T-helper 2 cell (primary cell): ENCODE data around the gene ZNF618.
"Not testable (repeated sequence)": the region's sequence is repeated elsewhere in the genome, so short reads cannot be mapped to it uniquely, and the experiment has no call there.

ENCODE experiments used
- DNase-seq, 5 experiments: peaks; one replicate each; pipeline versions ENCODE4 v3.0.0 to v3.0.0-alpha.2; 2012 to 2022

ZNF618 gene

DNA sequence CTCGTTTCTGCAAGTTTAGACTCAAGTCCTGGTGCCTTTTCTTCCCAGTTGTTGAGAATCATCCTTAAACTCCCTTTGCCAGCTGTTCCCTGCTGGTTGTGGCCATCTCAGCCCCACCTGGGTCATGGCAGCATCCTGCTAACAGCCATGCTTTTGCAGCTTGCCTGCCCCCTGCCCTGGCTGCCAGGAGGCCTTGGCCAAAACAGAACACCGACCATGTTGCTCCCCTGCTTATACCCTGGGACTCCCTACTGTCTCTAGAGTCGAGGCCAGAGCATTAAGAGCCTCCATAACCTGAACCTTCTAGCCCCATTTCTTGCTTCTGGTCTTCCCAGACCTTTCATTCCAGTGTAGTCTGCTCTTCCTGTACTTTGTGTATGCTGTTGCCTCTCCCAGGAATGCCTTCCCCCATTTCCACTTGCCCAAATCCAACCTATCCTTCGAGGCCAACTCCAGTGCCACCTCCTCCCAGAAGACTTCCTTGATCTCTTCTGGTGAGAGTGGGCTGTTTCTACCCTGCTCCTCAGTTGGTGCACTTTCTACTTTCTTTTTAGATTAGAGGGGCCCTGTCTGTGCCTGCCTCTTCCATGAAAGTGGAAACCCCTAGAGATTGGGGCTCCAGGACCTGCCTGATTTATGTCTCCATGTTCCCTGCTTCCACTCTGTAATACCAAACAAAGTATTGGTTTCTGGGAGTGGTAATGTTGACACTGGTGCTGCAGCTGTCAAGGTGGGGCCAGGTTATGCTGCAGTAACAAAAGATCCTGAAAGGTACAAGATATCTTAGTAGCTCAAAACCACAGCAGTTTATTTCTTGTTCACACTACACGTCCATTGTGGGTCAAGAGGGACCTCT lies 113.8 kb downstream of the ZNF618 start:
- no peak for DNase-seq

DNA sequence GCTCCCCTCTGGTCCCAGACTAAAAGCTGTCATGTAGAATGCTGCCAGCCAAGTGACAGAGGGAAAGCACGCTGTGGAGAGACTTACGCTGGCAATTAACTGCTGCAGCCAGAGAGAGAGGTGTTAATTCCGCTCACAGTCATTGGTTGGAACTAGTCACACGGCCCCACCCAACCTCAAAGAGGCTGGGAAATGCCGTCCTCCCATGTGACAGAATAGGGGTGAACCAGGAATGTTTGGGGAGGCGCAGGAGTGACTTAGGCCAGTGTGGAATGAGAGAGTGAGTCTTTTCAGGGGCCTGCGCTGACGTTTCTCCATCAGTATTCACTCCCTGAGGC lies 114.4 kb downstream of the ZNF618 start:
- no peak for DNase-seq

DNA sequence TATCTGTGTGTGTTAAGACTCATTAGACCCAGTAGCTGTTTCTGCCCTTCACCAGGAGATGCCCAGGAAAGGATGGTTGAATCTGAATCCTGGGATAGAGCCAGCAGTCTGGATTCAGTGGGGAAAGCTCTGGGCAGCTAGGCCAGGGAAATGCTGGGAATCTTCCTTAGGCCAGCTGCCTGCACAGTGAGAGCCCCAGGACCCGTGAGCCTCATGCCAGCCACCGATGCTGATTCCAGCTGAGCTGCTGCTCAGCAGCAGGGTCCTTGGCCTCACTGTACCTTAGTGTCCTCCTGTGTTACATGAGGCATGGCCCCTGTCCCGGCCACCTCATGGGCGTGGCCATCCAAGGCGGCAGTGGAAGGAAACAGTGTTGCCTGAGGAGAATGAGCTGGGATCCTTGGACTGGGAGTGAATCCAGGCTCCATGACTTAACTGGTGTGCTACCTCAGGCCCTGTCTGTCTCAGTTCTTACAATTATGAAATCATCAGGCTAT lies 114.9 kb downstream of the ZNF618 start:
- DNase-seq = no peak

DNA sequence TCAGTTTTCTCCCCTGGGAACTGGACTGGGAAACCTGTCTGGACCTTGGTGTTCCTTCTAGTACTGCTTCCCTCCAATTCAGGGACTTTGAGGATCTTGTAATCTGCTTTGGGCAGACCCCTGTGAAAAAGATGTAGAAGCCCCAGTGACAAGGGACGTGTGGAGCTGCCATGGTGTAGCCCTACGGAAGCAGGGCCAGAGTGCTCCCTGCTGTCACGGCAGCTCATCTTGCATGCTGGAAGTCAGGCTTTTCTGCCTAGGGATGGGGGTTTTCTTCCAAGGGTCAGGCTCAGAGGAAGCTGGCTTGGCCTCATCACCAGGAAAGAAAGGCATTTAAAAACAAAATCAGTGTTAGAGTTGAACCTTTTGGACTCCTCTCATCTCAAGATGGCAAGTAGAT lies 115.6 kb downstream of the ZNF618 start:
- no peak for DNase-seq

DNA sequence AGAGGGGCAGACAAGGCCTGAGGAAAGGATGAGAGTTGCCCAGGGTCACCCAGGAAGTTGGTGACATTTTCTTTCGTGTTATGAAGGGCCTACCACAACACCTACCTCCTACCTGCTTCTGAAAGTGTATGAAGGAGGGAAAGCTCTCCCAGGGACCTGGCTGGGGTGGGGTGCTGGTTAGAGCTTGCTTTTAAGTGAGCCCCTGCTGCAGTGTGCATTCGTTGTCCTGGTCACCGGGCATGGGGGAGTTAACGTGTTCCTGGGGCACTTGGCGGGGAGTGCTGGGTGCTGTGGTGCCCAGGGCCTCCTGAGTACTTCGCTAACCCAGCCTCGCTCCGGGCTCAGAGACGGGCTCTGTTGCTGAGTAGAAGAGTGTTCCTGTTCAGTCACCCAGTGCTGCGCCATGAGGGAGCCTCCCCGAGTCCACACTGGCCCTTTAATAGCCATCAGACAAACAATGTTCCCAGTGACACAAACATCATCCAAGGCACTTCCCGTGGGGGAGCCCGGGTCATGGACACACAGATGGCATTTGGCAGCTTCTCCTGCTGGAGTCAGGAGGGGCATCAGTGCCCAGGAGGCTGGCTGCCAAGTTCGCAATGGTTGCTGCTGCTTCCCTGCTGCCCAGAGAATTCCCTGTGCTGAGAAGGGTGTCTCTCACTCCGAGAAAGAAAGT lies 116.3 kb downstream of the ZNF618 start:
- DNase-seq = no peak

DNA sequence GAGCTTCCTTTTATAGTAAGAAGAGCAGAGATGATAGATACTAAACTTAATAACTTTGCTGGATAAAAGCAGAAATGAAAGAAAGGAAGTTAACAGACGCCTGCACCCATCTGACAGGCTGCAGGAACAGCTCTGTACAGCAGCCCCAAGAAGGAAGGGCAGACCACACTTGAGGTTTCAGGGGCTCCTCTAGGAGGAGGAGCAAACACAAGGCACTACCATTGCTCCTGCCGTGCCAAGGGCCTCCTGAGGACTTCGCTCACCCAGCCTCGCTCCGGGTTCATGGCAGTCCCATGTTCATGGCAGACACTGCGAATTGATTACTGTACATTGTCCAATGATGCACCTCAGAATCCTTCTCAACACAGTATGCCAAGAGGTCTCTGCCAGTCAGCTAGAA lies 116.9 kb downstream of the ZNF618 start:
- DNase-seq = no peak

DNA sequence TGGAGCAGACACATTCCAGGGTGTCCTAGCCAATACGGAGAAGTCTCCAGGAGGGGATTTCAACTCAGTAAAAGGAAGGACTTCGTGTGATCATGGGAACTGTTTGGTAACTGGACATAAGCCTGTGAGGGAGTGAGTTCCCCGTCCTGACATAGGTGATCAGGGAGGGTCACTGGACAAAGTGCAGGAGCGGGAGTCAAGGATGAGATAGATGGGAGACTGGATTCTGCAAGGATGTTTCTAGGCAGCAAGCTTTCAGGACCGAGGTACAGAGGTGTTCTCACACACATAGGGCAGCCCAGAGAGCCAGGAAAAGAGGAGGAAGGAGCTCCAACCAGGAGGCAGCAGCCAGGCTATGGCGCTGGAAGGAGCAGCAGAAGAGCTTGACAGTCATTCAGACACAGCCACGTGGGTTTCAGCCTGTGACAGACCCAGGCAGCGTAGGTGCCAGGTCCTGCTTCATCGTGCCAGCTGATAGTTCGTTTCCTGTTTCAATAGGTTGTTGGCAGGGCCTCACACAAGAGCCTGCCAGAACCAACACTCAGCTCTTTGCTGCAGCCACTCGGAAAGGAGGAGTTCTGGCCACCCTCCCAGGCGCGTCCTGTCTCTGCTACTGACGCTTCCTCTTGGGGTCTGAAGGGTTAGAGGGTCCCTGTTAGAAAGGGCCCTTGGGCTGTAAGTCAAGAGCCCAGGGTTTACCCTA lies 117.9 kb downstream of the ZNF618 start:
- DNase-seq = peak in 1 of 5 experiments; percentile 9

DNA sequence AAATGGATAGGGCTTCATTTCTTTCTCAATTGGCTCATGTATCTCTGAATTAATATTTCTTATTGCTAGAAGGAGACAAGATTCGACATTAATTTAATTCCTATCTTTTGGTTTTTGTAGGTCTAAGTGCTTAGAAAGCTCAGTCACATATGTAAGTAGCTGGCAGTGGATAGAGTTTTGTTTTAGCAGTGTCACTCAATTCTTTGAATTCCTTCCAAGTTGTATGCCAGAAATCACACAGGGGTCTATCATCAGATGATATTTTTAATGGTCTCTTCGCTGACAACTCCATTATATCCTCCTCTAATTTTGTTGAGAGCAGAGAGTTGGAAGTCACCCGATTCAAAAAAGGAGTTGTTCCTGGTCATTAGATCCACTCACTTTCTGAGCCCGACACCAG lies 119.3 kb downstream of the ZNF618 start:
- no peak for DNase-seq

DNA sequence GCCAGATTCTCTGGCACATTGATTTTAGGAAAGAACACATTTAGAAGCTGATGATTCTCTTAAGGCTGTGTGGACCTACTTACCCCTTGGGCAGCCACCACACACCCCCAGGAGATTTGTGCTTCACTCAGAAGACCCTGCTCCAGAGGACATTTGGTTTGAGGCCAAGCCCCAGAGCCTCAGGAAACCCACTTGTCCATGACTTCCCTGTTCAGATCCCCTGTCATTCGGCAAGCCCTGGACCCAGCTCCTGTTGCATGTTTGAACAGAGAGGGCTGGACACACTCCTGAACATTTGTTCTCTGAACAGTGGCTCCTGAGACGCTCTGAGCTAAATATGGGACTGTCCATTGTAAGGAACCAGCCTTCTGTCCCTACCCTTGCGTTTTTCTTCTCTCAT lies 119.9 kb downstream of the ZNF618 start:
- no peak for DNase-seq

DNA sequence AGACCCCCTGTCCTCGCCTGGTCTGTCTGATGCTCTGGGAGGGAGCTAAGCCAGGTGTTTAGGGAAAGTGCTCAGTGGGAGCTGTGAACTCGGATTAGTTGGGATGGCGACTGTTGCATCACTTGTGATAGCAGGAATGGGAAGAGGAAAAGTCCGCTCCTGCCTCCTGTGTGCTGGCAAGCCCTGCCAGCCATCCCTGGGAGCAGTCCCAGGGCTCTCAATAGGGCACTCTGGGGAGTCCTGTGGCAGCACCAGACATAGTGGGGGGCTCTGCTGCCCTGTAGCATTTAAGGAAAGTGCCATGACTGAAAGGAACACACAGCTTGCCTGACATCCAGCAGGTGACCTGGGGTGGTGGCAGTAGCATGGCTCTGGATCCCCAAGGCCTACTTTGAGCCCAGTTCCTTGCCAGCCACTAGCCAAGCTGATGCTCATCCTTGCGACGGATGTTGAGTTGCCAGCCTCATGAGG lies 120.5 kb downstream of the ZNF618 start:
- DNase-seq = no peak

DNA sequence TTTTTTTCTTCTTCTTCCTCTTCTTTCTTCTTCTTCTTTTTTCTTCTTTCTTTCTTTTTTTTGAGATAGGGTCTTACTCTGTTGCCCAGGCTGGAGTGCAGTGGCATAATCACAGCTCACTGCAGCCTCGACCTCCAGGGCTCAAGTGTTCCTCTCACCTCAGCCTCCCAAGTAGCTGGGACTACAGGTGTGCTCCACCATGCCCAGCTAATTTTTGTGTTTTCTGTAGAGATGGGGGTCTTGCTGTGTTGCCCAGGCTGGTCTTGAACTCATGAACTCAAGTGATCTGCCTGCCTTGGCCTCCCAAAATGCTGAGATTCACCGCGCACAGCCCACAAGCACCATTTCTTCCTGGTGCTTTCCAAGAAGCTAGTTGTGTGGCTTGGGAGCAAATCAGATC lies 121.0 kb downstream of the ZNF618 start:
- DNase-seq = not testable (repeated sequence)

DNA sequence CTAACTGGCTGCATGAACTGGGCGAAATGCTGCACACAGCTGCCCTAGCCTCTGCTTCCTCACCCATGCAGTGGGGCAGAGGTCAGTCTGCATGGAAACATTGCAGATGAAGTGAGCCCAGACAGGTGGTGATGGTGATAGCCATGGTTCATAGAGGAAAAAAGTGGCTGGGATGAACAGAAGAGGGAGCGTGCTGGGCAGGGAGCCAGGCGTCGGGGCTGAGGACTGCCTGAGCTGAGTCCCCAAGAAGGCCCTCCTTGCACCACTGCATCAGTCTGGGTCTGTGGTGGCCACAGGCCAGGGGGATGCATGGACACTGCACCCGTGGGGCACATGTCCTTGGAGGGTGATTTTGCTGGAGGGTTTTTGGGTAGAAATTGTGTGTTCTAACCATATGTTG lies 121.5 kb downstream of the ZNF618 start:
- DNase-seq = no peak

DNA sequence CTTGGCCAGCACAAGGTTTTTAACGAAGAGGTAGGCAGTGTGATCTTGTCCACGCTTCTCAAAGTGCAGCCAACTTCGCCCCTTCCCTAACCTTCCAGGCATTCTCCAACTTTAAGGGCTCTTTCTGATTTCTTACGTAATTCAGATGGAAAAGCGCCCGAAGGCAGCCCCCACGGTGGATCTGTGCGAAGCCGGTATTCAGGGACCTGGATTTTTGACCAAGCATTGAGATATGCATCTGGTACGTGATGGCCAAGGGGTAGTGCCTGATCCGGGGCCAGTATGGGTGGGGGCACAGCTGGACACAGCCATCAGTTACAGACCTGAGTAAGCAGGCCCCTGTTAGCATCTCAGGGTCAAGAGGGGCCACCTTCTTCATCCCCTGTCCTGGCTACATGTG lies 122.0 kb downstream of the ZNF618 start:
- no peak for DNase-seq

DNA sequence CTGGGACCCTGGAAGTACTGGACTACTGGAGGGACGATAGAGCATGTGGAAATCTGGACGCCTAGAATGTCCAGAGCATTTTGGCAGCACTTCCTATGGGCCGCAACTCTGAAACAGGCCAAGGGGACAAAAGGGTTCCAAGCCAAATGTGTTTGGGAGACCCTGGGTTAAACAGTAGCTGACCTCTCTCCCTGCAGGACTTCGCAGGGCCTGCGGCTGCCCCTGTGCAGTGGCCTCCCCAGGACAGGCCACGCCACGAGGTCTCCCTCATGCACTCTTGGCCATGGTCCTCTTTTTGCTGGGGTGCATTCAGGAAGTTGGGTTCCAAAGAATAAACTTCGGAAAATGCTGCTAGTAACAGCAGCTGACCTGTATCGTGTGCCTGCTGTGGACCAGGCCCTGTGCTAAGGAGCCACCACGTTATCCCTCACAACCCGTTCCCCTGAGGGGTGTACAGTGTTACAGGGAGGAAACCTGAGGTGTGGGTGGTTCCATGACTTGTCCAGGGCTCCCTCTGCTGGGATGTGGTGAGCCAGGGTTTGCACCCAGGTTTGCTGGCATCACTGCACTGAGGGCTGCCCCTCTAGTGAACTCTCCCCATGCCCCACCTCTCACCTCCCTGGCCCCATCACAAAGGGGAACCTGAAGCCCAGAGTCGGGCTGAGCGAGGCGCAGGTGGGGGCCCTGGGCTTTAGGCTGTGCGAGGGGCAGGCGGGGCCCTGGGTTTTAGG lies 122.6 kb downstream of the ZNF618 start:
- no peak for DNase-seq

DNA sequence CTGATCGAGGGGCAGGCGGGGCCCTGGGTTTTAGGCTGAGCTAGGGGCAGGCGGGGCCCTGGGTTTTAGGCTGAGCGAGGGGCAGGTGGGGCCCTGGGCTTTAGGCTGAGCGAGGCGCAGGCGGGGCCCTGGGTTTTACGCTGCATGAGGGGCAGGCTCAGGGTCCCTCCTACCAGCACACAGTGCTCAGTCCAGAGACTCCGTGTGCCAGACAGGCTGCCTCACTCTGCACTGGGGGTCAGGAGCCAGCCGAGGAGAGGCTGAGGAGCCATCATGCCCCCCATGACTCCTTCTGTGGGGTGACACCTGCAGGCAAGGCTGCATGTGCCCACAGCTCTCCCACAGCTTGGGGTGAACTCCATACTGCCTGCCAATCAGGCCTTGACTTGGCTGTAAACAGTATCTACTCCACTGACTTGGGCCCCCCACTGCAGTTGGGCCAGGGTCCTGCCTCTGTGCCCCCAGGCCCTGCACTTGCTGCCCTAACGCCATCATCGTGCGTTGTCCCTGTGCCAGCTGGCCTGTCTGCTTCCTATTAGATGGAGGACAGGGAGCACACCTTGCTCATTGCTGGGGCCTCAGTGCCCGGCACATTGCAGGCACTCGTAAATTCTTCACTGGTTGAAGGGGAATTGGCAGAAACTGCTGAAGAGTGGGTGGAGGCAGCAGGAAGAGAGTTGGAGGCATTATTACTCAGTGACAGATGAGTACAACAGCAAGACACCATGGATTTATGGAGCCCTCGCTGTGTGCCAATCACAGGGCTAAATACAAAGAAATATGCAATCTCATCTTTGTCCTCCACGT lies 123.3 kb downstream of the ZNF618 start:
- DNase-seq = no peak

DNA sequence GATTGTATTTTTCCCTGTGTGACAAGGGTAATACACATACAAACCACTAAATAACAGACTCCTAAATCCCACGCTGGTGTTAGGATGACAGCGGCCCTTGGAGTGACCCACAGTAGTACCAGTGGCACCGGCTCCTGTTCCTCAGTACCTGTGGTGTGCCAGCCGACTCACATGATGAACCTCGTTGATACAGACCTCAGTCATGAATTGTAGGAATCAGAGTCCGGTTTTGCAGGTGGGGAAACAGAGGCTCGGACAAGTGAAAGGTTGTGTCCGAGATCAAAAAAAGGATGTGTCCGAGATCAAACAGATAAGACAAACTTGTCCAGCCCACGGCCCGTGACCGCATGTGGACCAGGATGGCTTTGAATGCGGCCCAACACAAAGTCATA lies 124.0 kb downstream of the ZNF618 start:
- DNase-seq = no peak

DNA sequence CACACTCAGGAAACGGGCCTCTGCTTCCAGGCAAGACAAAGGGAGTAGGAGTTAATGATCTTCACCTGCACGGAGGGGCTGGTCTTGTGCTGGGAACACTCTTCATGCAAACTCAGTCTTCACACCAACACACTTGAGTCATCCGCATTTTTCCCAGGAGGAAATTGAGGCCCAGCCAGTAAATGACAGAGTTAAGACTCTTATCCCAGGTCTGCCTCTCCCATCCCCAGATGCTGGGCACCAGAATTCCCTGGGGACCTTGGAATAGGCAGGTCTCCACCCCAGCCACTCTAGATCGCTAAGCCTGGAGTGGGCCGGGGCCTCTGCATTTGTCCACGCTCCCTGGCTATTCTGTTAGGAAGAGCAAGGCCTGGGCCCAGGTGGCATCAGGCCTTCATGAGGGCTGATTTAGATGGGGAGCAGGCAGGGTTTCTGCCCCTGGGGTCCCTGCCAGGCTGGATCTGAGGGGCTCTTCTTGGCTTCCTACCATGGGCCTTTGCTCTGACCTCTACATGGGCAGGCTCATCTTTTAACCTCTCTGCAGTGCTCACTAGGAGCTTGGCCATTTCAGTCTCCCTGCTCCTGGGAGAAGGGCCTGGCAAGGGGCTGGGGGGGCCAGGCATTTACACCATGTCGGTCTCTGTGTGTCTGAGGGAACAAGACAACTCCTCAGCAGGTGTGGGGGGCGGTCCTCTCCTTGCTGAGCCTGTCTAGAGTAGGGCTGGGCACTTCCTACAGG lies 124.7 kb downstream of the ZNF618 start:
- no peak for DNase-seq

DNA sequence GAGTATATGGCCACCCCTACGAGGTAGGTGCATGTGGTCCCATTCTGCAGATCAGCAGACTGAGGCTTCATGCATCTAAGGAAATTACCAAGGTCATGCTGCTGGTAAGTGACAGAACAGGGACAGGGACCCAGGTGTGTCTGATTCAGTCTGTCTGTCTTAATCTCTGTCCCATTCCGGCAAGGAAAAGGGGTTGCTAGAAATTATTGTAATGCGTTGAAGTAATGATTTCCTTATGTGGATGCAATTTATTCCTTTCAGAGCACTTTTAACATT lies 125.2 kb downstream of the ZNF618 start:
- DNase-seq = no peak

DNA sequence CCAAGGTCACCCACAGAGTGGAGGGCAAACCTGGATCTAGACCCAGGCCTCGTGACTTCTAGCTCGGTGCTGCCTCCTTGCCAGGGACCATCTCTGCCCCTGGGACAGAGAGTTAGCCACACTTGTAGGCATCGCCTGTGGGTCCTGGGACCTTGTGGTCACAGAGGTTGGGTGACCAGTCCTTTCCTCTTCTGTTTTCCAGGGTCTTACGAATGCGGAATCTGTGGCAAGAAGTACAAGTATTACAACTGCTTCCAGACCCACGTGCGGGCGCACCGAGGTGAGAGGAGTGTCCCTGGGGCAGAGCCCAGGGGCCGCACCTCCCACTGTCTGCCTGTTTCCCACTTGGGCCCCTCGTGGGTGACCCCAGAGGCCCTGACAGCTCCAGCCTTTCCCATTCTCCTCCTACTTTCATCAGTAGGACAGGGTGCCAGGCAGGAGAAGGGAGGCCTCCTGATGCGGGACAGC lies 125.7 kb downstream of the ZNF618 start:
- no peak for DNase-seq

DNA sequence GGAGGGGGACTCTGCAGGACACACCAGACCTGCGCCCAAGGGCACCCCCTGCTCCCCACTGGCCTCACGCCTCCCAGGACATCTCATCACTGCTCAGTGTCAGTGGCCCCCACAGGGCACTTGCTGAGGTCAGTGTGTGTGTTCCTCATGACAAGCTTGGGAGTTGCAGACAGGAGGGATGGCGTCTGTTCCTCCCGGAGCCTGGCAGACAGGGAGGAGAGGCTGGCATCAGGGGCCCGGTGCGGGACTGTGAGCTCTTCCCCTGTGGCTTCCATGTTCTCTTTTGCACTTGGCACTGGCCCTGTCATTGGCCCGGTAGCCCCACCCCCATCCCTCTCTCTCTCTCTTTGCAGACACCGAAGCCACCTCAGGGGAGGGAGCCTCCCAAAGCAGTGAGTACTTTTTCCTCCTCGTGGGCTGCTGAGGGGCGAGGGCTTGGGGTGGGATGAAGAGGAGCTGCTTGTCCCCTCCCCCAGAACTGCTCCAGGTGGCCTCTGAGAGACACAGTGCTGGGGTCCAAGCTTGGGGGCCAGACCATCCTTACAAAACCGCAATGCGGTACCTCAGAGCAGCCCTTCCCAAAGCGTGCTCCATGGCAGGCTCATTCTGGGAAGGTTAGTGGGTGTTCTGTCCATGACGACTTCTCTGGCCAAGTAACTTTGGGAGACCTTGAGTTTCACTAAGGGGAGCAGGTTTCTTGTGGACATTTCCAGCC lies 126.3 kb downstream of the ZNF618 start:
- DNase-seq = no peak

DNA sequence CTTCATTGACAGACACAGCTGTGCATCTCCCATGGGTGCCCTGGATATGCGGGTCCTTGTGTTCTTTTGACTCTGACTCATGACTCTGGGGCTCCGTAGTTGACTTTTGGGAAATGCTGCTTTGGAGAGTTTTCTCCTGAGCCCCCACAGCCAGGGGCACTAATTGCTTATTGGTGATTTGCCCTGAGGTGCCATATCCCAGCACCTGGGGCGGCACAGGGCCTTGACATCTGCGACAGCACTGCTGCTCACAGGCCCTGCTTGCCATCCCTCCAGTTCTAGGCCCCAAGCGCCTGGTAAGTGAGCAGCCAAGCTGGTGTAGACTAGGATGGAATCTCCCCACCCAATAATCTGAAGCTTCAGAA lies 126.9 kb downstream of the ZNF618 start:
- no peak for DNase-seq
